H9 (cell line): ENCODE data around the gene GFPT2. TPM values are rescaled to one million over a fixed set of nuclear protein-coding genes. Genes with fewer than 3 reads are reported as not detected.

Experiments used
- DNase-seq: peaks from one replicate; pipeline ENCODE4 v3.0.0-alpha.2; 2017
- H2AFZ ChIP-seq: one replicate; pipeline ENCODE4 v1.6.1; 2013; ENCODE audit warnings: mild to moderate bottlenecking, low read length, control low read depth, moderate library complexity
- H2AK5ac ChIP-seq: 2 replicates; pipeline ENCODE4 v1.6.1; 2013; ENCODE audit warnings: low read length, control low read depth, mixed read lengths; ENCODE audit not compliant: insufficient read length
- H2BK120ac ChIP-seq: one replicate; pipeline ENCODE4 v1.6.1; 2013; ENCODE audit warnings: low read depth, mild to moderate bottlenecking, low read length, control low read depth, inconsistent platforms; ENCODE audit not compliant: poor library complexity, severe bottlenecking
- H2BK12ac ChIP-seq: 2 replicates; pipeline ENCODE4 v1.6.1; 2013; ENCODE audit warnings: low read length, control low read depth, mixed read lengths, low read depth; ENCODE audit not compliant: insufficient read length
- H2BK15ac ChIP-seq: 2 replicates; pipeline ENCODE4 v1.6.1; 2013; ENCODE audit warnings: low read depth, low read length, control low read depth
- H2BK20ac ChIP-seq: one replicate; pipeline ENCODE4 v1.6.1; 2013; ENCODE audit warnings: low read depth, mild to moderate bottlenecking, low read length, control low read depth, inconsistent platforms; ENCODE audit not compliant: poor library complexity, severe bottlenecking
- H2BK5ac ChIP-seq: 2 replicates; pipeline ENCODE4 v1.6.1; 2013; ENCODE audit warnings: low read length, control low read depth, mixed read lengths; ENCODE audit not compliant: insufficient read length
- H3K14ac ChIP-seq: 2 replicates; pipeline ENCODE4 v1.6.1; 2013; ENCODE audit warnings: low read length, control low read depth; ENCODE audit not compliant: insufficient read depth
- H3K18ac ChIP-seq: 2 replicates; pipeline ENCODE4 v1.6.1; 2013; ENCODE audit warnings: low read depth, mild to moderate bottlenecking, mixed read lengths, low read length, control low read depth; ENCODE audit not compliant: insufficient read length
- H3K23ac ChIP-seq: 2 replicates; pipeline ENCODE4 v1.6.1; 2013; ENCODE audit warnings: low read length, control low read depth, mixed read lengths, low read depth; ENCODE audit not compliant: insufficient read length
- H3K23me2 ChIP-seq: 2 replicates; pipeline ENCODE4 v1.6.1; 2013; ENCODE audit warnings: low read depth, mild to moderate bottlenecking, mixed read lengths, low read length, control low read depth; ENCODE audit not compliant: insufficient read length, poor library complexity, severe bottlenecking
- H3K27ac ChIP-seq: 2 replicates; pipeline ENCODE4 v1.5.1; 2013; ENCODE audit warnings: low read length, control low read depth, mixed read lengths, low read depth; ENCODE audit not compliant: insufficient read length
- H3K27me3 ChIP-seq: 2 replicates; pipeline ENCODE4 v1.6.1; 2013; ENCODE audit warnings: low read length, control low read depth, inconsistent platforms; ENCODE audit not compliant: insufficient read depth
- H3K4ac ChIP-seq: 2 replicates; pipeline ENCODE4 v1.6.1; 2013; ENCODE audit warnings: low read depth, mild to moderate bottlenecking, control low read depth, inconsistent platforms, low read length, moderate library complexity
- H3K4me1 ChIP-seq: 2 replicates; pipeline ENCODE4 v1.6.1; 2013; ENCODE audit warnings: low read length, control low read depth, inconsistent platforms; ENCODE audit not compliant: insufficient read depth
- H3K4me2 ChIP-seq: 2 replicates; pipeline ENCODE4 v1.6.1; 2013; ENCODE audit warnings: low read length, control low read depth, mixed read lengths; ENCODE audit not compliant: insufficient read length, insufficient read depth
- H3K56ac ChIP-seq: 2 replicates; pipeline ENCODE4 v1.6.1; 2013; ENCODE audit warnings: low read depth, mild to moderate bottlenecking, mixed read lengths, low read length, control low read depth; ENCODE audit not compliant: insufficient read length
- H3K79me1 ChIP-seq: 2 replicates; pipeline ENCODE4 v1.6.1; 2013; ENCODE audit warnings: low read depth, mild to moderate bottlenecking, moderate library complexity, low read length, control low read depth, inconsistent platforms; ENCODE audit not compliant: insufficient read depth, poor library complexity, severe bottlenecking
- H3K79me2 ChIP-seq: 2 replicates; pipeline ENCODE4 v1.6.1; 2013; ENCODE audit warnings: low read length, control low read depth, inconsistent platforms; ENCODE audit not compliant: insufficient read depth
- H3K9ac ChIP-seq: 2 replicates; pipeline ENCODE4 v1.6.1; 2013; ENCODE audit warnings: low read length, control low read depth, mixed read lengths; ENCODE audit not compliant: insufficient read length; ENCODE audit errors: extremely low read depth
- H3K9me3 ChIP-seq: one replicate; pipeline ENCODE4 v1.6.1; 2013; ENCODE audit warnings: low read depth, low read length, inconsistent platforms; ENCODE audit not compliant: control insufficient read depth
- H3T11ph ChIP-seq: one replicate; pipeline ENCODE4 v1.6.1; 2013; ENCODE audit warnings: mild to moderate bottlenecking, low read length, control low read depth, inconsistent platforms
- H4K20me1 ChIP-seq: one replicate; pipeline ENCODE4 v1.6.1; 2013; ENCODE audit not compliant: control insufficient read depth, insufficient read length, insufficient read depth
- H4K5ac ChIP-seq: 2 replicates; pipeline ENCODE4 v1.6.1; 2013; ENCODE audit warnings: low read depth, mild to moderate bottlenecking, mixed read lengths, low read length, control low read depth; ENCODE audit not compliant: insufficient read length
- H4K8ac ChIP-seq: replicated peaks from 2 replicates; pipeline ENCODE4 v1.6.1; 2013; ENCODE audit warnings: low read length, control low read depth, mixed read lengths, low read depth; ENCODE audit not compliant: insufficient read length
- H4K91ac ChIP-seq: 2 replicates; pipeline ENCODE4 v1.6.1; 2013; ENCODE audit warnings: low read depth, mild to moderate bottlenecking, moderate library complexity, mixed read lengths, low read length, control low read depth; ENCODE audit not compliant: insufficient read length
- H3K27ac Mint-ChIP-seq, 3 experiments: 2 replicates in 2 of 3; 3 replicates in 1 of 3; pipeline ENCODE4 v1.8.0; 2020 to 2021; ENCODE audit warnings: mixed read lengths in 3 of 3, mild to moderate bottlenecking in 1 of 3, moderate library complexity in 1 of 3
- H3K27me3 Mint-ChIP-seq: 2 replicates; pipeline ENCODE4 v1.8.0; 2021; ENCODE audit warnings: low read depth, mild to moderate bottlenecking, moderate library complexity, mixed read lengths
- H3K36me3 Mint-ChIP-seq, 3 experiments: 2 replicates in 2 of 3; 3 replicates in 1 of 3; pipeline ENCODE4 v1.8.0; 2020 to 2021; ENCODE audit warnings: low read depth in 3 of 3, mixed read lengths in 3 of 3; ENCODE audit not compliant: insufficient read depth in 1 of 3
- H3K4me1 Mint-ChIP-seq, 2 experiments: 2 replicates each; pipeline ENCODE4 v1.8.0; 2020; ENCODE audit warnings: mixed read lengths in 2 of 2
- H3K4me3 Mint-ChIP-seq, 2 experiments: 2 replicates in 1 of 2; 3 replicates in 1 of 2; pipeline ENCODE4 v1.8.0; 2020 to 2021; ENCODE audit warnings: mild to moderate bottlenecking in 2 of 2, mixed read lengths in 2 of 2, moderate library complexity in 1 of 2
- H3K9me3 Mint-ChIP-seq, 2 experiments: 2 replicates in 1 of 2; 3 replicates in 1 of 2; pipeline ENCODE4 v1.8.0; 2020; ENCODE audit warnings: mild to moderate bottlenecking in 2 of 2, mixed read lengths in 2 of 2, moderate library complexity in 1 of 2
- WGBS: extraction: QIAGEN DNeasy Blood & Tissue Kit; methylation state at CpG from one replicate; pipeline ENCODE4 v1.1.7; 2013; ENCODE audit warnings: missing lambda C conversion rate, low lambda C conversion rate, mixed read lengths; ENCODE audit not compliant: insufficient read length; ENCODE audit errors: extremely low coverage; 5-methylcytosine and 5-hydroxymethylcytosine counted together
- total RNA-seq: library from RNA; stranded (reverse); gene quantifications from 2 replicates; pipeline ENCODE4 v1.2.1, GENCODE V29; 2021
- TF ChIP-seq, protein P1 (sequence below): fragments of 200-600 bp; sonication (generic); conservative IDR thresholded peaks from 3 replicates; pipeline ENCODE4 v1.8.0; 2021; ENCODE audit warnings: antibody characterized with exemption, mild to moderate bottlenecking

Gene GFPT2
- total RNA-seq, 1 experiment from 2014 or later: 89.8 TPM

GRCh38 chr5:180323941-180324600 is 29.1 kb downstream of the GFPT2 start:
- no peak overlapping the region for H2BK12ac ChIP-seq
- H2BK20ac ChIP-seq: no peak overlapping the region
- Mint-ChIP-seq H3K9me3 (no peaks in the 10 kb centered on the region), H3K4me3 (no peak overlapping the region), H3K4me1 (peaks cover 7 to 9% of the 10 kb centered on the region in 2 experiments; a peak in 3 of 4 replicates), H3K36me3 (peaks cover 66 to 87% (median 83%) of the 10 kb centered on the region in 3 experiments), H3K27me3 (no peaks in the 10 kb centered on the region), H3K27ac (peak overlapping the region in 1 of 3 experiments; percentile 13; a peak in 1 of 7 replicates)
- H4K91ac ChIP-seq: no peak overlapping the region
- no peaks in the 10 kb centered on the region for H3K23me2 ChIP-seq
- no peak overlapping the region for H3K56ac ChIP-seq
- H2AFZ ChIP-seq: no peak overlapping the region
- H3K9me3 ChIP-seq: no peaks in the 10 kb centered on the region
- H3K4me1 ChIP-seq: no peaks in the 10 kb centered on the region
- H3K4me2 ChIP-seq: no peak overlapping the region
- no peaks in the 10 kb centered on the region; the same call in 1 of the 2 replicates for H3K79me2 ChIP-seq
- H2BK5ac ChIP-seq: no peak overlapping the region
- H4K5ac ChIP-seq: no peak overlapping the region
- H3K18ac ChIP-seq: no peak overlapping the region
- H2AK5ac ChIP-seq: no peak overlapping the region
- H2BK15ac ChIP-seq: no peak overlapping the region
- no CpG with 5 or more reads among the region's 11 CpGs for WGBS
- DNase-seq: no peak
- H3K4ac ChIP-seq: no peak overlapping the region
- no peak overlapping the region for H4K8ac ChIP-seq
- no peak overlapping the region for H3T11ph ChIP-seq
- TF ChIP-seq, protein P1, sequence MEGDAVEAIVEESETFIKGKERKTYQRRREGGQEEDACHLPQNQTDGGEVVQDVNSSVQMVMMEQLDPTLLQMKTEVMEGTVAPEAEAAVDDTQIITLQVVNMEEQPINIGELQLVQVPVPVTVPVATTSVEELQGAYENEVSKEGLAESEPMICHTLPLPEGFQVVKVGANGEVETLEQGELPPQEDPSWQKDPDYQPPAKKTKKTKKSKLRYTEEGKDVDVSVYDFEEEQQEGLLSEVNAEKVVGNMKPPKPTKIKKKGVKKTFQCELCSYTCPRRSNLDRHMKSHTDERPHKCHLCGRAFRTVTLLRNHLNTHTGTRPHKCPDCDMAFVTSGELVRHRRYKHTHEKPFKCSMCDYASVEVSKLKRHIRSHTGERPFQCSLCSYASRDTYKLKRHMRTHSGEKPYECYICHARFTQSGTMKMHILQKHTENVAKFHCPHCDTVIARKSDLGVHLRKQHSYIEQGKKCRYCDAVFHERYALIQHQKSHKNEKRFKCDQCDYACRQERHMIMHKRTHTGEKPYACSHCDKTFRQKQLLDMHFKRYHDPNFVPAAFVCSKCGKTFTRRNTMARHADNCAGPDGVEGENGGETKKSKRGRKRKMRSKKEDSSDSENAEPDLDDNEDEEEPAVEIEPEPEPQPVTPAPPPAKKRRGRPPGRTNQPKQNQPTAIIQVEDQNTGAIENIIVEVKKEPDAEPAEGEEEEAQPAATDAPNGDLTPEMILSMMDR: no peak; the same call in 2 of the 3 replicates
- no peak overlapping the region for H3K14ac ChIP-seq
- H3K27ac ChIP-seq: no peak overlapping the region
- peaks cover 2% of the 10 kb centered on the region for H3K79me1 ChIP-seq
- no peak overlapping the region for H3K9ac ChIP-seq
- no peaks in the 10 kb centered on the region for H4K20me1 ChIP-seq
- no peak overlapping the region for H3K23ac ChIP-seq
- no peak overlapping the region for H2BK120ac ChIP-seq
- no peaks in the 10 kb centered on the region for H3K27me3 ChIP-seq
